ENCODE results near the gene TREM2.
"Not testable (repeated sequence)": the region's sequence is repeated elsewhere in the genome, so short reads cannot be mapped to it uniquely, and the experiment has no call there.

Gene TREM2

DNA sequence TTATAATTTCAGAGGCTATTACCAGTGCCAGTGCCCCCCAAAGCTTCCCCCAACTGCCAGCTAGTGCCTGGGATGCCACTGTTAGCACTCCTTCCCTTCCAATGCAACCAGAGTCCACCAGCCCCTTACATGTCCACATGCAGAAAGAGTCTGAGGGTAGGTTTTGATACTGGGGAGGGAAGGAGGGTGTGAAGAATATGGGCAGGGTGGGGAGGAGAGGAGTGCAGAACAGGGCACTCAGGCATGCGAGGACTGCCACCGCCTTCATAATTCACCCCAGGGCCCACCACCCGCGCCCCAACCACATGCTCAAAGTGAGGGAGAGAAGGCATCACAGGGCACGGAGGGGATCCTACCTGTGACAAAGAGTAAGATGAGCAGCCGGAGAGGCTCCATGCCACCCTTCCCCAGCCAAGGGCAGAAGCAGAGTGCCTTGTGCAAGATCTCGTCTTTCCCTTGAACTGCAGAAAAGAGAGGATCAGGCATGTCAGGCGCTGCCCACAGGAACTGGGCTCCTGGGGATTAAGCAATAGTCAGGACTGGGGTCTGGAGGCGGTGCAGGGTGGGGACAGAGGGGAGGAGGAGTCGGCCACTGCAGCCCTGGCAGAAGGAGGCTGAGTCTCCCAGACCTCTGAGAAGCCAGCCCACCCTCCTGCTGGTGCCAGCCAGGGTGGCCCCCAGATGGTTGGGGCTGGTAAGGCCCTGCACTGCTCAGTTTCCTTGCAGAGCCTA lies at the start of gene TREM2:
Gene TREM2 (minus strand): TSS at position 430 of the 732 bp plus-strand sequence. CDS start 34 bp downstream, at position 396.
- DNase-seq (ENCODE audit: low read depth, low spot score): no peak

DNA sequence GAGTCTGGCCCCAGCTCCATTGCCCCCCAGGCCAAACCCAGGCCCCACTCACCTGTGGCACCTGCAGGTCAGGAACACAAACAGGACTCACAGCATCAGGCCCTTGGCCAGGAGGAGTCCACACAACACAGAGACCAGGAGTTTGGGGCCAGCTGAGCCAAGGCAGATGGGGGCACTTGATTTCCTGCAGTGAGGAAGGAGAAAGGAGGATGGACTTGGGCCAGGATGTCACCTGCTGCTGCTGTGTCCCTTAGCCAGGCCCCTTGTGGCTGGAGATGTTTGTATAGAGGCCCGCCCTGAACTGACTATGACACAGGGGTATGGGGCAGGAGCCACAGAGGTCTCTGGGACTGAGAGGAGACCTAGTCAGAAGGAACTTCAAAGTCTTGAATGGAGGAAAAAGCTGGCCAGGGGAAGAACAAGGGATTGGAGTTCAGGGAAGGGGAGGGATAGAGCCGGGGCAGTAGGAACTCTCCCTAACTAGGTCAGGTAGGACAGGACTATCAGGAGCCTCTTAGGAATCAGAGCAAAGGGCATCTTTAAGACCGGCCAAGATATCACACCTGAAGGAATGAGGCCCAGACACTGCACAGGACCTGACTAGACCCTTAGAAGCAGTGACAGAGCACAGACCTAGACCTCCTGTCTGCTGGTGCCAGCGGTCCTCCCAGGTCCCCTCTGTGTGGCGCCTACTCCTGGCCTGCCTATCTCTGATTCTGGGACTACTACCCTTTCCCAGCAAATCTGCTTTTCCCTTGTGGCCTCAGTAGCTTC lies 46.8 kb upstream of the TREM2 start:
- DNase-seq (ENCODE audit: low read depth, low spot score): no peak

DNA sequence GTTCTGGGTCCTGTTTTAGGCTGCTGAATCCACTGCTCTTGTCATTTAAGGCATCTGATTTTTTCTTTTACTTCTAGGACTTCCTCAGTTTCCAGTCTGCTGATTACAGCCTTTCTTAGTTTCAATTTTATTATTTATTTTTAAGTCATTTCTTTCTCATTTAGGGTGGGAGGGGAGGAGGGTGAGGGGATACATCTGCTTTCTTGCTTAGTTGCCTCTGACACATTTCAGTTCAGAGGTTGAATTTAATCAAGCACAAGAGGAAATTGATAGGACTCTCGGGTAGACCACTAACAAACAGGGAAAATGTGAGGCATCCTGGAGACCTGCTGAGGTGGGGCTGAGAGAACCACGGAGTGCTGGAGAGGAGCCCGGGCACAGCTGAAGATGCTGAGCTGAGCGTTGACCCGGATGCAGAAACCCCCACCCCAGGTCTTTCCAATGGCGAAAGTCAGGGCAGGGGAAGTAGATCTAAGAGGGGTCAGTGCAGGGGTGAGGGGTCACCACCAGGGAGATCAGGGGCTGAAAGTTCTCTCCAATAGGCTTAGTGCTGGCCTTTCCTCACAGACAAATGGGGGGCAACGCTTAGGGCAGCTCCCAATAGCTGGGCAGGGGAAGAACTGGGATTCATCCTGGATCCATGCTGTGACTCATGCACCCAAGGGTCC lies 45.7 kb upstream of the TREM2 start:
- no peak for DNase-seq (ENCODE audit: low read depth, low spot score)

DNA sequence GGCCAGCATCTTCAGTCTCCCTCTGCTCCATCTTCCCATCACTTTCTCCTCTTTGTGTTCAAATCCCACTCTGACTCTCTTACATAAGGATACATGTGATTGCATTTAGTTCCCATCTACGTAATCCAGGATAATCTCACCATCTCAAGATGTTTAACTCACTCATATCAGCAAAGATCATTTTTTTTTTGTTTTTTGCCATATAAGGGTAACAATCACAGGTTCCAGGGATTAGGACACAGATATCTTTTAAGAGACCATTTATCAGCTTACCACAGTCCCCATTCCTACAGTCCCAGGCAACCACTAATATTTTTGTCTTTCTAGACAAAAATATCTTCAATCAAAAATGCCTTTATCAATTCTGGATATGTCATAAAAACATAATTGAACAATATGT lies 41.2 kb upstream of the TREM2 start:
- no peak for DNase-seq (ENCODE audit: low read depth, low spot score)

DNA sequence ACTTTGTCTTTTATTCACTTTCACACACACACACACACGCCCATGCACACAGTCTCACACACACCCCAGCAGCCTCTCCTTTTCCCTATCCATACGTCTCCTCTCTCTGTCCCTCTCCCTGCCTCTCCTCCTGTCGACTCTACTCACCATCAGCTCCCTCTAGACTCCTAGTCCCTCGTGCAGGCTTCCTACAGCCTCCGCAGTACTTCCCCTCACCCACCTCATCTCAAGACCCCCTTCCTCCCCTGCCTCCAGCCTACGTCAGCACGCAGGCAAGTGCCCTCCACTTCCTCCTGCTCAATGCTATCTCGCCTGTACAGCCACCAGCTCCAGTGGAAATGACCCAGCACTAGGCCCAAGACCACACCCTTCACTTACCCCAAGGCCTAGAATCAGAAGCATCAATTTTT lies 38.9 kb upstream of the TREM2 start:
- no peak for DNase-seq (ENCODE audit: low read depth, low spot score)

DNA sequence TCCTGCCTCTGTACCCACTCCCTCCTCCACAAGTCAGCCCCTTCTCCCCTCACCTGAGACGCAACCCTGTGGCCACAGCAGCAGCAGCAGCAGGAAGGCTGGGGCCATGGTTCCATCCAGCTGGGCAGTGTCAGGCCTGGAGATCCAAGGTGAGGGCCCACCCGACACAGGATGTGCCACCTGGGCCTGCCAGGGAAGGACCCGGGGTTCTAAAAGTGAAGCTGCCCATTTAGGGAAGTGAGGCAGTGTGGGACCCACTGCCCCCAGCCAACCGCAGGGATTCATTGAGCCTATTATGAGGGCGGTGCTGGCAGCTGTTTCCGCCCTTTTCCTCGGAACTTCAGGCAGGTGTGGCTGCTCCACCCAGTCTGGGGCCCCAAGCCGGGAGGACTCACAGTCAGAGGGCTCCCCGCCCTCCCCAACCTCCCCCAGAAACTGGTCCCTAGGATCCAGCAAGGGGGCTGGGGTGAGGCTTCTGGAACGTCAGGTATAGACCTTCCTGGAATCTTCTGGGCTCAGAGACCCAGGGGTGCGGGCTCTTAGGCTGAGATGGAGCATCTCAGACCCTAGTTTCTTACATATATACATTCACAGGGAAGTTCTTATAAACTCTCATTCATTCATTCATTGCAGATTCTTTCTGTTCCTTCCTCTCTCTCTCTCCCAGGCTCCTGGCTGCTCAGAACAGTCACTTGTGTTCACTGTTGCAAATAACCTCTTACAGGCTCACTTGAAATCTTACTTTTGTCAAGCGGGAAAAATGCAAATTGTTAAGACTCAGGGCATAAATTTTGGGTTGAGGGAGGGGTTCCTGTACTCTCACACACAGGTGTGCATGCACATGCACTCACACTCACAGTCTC lies 38.2 kb upstream of the TREM2 start, which contains the start of gene TREML2:
Gene TREML2 (minus strand): TSS at position 249 of the 863 bp plus-strand sequence. CDS start 141 bp downstream, at position 108.
- no peak for DNase-seq (ENCODE audit: low read depth, low spot score)

DNA sequence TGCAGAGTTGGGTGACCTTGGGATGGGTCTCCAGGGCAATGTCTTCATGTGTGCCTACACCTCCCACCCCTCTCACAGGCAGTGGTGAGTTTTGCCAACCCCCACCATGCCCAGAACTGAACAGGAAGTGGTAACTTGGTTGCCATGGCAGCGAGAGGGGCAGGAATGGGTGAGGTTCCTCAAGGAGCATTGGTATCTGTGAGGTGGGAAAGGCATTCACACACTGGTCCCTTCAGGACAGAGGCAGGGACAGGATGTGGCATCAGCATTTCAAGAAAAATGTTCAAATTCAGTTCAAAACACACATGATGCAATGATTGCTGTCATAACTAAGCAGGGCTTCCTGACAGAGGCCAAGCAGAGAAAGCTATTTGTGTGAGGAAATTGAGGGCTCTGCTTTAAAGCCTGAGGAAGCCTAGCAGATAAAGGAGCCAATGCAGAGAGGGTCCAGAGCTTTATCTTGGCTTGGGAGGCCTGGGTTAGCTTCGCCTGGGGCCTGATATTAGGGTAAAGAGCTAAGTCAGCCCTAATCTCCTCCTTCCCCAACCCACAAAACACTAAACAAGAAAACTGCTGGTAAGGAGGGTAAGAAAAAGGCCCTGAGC lies 37.5 kb upstream of the TREM2 start:
- peak; percentile 21 for DNase-seq (ENCODE audit: low read depth, low spot score)

DNA sequence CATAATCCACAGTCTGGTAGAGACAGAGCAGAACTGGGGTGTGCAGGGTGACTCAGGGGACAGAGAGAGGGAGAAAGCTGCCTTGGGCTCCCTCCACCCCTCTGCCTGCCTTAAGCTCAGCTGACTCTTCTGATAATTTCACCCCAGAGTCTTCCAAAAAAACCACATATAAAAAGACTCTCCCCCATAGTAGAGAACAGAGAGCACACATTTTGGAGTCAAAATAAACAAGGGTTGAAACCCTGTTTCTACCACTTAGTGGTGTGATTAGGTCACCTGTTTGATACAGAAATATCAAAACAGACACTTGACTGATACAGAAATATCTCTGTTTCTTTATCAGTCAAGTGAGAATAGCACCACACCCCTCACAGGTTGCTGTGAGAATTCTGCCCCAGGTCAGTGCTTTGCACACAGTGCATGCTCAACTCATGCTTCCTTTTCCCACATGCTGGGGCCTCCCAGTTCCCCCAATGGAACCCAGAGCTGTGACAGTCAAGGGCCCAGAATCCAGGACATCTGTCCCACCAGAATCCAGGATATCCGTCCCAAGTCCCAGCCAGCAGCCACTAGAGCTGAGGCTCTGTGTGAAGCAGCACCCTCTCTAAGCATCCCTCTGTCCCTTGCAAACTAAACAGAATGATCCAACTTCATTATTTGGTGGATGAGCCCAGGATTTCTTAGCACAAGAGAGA lies 36.8 kb upstream of the TREM2 start:
- no peak for DNase-seq (ENCODE audit: low read depth, low spot score)

DNA sequence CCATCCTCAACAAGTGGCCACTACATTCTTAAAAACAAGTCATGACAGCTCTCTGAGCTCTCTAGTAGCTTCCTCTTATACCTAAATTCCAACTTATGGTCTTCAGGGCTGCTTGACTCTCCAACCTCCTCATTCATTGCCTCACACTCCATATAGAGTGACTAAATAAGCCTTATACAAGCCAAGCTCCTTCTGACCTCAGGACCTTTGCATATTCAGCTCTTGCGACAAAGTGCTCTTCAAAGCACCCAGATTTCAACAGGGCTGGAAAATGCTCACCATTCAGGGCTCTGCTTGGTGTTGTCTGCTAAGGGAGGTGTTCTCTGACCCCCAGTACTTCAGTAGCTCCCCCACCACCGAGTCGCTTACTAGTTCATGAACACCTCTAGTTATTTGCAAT lies 34.3 kb upstream of the TREM2 start:
- no peak for DNase-seq (ENCODE audit: low read depth, low spot score)

DNA sequence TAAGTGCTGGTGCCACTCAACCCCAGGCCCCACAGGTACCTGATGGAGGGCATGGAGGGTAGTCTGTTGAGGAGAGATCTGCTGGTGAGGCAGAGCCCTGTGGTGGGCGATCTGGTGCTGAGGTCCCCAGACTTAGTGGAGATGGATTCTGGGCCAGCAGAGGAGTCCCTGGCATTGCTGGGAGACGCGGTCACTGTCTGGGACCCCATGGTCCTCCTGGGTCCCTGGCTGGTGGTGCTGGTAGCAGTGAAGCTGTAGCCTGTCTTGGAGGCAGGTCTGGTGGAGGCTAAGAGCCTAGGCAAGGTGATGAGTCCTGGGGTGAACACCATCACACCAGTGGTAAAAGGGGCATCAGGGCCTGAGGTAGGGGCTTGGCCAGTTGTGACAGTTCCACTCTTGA lies 31.5 kb upstream of the TREM2 start:
- no peak for DNase-seq (ENCODE audit: low read depth, low spot score)

DNA sequence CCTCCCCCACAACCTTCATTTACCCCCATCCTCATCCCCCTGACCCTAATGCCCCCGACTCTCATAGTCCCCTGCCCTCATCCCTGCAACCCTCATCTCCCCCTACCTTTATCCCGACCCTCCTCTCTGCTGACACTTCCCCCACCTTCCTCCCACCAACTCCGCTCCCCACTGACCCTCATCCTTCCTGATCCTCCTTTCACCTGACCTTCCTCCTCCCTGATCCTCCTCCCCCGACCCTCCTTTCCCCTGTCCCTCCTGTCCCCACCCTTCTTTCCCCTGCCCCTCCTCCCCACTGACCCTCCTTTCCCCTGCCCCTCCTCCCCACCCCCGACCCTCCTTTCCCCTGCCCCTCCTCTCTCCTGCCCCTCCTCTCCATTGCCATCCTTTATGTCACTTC lies 31.0 kb upstream of the TREM2 start:
- DNase-seq (ENCODE audit: low read depth, low spot score): no peak

DNA sequence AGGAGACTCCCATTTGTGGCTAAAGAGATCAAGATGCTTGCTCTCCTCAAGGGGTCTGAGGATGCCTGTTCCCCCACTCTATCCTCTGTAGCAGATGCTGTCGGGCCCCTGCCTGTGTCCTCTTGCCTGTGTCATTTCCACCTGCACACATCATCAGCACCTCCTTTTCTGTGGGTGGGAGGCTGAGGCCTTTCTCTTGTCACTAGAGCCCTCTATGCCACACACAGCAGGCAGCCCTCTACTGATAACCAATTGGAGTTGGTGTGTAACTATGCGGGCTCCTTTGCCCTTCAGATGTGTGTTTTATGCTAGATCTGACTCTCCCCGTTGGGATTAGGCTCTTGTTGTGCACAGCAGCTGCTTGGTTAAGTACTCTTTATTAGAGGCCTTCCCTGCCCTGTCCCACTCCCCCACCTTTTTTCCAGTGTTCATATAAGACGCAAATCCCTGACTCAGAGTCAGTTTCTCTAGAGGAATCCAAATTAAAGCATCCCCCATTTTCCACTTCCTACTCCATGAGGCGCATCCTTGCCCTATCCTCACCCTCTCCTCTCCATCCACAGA lies 30.3 kb upstream of the TREM2 start:
- no peak for DNase-seq (ENCODE audit: low read depth, low spot score)

DNA sequence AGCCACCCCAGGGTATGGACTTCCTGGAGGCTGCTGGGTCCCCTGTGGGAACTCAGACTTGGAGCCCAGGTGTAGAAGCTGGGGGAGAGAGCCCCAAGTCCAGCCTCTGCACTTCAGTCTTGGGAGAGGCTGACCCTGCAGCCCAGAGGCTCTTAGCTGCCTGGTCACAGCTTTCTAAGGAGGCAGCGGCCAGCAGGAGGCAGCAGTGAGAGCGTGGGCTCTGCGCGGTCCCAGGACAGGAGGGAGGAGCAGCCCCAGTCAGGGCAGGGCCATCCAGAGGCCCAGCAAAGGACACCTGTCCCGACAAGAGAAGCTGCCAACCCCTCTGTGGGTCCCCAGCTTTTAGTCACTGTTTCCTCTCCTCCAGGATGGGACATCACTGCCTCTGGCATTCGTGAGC lies 28.7 kb upstream of the TREM2 start:
- DNase-seq (ENCODE audit: low read depth, low spot score): peak; percentile 83

DNA sequence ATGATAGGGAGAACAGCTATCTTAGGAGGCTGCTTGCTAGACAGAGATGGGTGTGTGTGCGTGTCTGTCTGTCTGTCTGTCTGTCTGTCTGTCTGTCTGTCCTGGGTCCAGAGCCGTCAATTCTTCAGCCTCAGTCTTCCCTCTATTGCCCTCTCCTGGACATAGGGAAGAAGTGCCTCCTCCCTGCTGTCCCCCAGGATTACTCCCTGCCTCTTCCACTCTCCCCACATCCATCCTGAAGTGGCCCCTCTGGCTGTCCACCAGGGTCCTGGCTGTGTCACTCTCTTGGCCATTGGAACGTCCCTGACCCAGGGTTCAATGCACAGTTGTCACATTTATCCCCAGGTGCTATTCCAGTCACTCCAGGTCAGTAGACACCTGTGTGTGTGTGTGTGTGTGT lies 27.9 kb upstream of the TREM2 start:
- no peak for DNase-seq (ENCODE audit: low read depth, low spot score)

DNA sequence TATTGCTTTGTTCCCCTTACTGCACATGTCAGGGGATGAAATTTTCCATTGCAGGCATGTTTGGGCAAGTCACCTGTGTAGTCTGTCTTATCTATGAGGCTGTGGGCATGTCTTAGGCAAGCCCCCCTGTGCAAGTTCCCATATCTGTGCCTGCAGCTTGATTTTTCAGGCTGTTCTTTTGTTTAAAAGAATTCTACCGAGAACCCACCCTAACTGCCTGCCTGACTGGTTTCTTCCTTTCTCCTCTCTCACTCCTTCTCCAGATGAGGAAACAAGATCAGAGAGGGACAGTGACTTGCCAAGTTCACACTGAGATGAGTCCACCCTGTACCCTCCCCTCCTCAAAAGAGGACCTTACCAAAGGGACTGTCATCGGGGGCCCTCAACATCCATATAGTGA lies 27.1 kb upstream of the TREM2 start:
- no peak for DNase-seq (ENCODE audit: low read depth, low spot score)

DNA sequence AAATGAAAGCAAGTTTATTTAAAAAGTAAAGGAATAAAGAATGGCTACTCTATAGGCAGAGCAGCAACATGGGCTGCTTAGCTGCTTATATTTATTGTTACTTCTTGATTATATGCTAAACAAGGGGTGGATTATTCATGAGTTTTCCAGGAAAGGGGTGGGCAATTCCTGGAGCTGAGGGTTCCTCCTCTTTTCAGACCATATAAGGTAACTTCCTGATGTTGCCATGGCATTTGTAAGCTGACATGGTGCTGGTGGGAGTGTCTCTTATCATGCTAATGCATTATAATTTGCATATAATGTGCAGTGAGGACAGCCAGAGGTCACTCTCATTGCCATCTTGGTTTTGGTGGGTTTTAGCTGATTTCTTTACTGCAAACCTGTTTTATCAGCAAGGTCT lies 26.1 kb upstream of the TREM2 start:
- DNase-seq (ENCODE audit: low read depth, low spot score): not testable (repeated sequence)

DNA sequence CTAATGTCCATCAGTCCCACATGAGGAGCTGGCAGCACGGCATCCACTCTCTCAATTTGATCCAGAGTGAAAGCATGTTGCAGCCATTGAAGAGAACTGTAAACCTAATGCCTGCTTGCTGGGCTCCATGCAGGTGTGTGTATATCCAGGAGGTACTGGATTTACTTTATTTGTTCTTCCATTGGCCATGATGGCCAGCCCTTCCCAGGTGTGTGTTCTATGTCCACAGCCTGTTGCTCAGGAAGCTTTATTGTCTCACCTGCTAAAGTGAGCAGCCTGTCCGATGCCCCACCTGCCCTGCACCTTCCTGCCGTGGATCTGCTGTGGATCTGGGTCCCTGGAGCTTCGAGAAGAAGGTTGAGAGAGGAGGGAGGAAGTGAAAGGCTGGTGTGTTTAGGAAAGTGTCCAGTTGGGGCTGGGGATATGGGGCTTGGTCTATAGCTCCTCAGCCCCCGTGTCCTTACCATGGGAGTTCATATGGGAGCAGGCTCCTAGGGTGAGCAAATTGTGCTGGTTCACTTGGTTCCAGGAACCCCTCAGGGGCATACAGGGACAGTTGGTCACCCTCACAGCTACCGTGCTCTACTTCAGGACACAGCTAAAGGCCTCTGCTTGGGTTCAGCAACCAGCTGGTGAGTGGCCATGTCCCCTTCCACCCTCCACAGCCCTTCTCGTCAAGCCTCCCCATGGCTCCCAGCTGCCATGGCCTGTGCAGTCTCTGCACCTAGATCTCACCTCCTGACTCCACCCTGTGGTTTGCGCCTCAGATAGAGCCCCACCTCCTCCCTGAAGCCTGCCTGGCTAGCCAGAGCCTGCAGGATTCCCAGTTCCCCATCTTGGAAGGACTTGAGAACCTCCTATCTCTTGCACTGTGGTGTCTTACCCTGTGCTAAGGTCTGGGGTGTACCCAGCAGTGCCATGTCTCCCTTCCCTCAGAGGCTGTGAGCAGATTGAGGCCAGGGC lies 25.3 kb upstream of the TREM2 start:
- no peak for DNase-seq (ENCODE audit: low read depth, low spot score)

DNA sequence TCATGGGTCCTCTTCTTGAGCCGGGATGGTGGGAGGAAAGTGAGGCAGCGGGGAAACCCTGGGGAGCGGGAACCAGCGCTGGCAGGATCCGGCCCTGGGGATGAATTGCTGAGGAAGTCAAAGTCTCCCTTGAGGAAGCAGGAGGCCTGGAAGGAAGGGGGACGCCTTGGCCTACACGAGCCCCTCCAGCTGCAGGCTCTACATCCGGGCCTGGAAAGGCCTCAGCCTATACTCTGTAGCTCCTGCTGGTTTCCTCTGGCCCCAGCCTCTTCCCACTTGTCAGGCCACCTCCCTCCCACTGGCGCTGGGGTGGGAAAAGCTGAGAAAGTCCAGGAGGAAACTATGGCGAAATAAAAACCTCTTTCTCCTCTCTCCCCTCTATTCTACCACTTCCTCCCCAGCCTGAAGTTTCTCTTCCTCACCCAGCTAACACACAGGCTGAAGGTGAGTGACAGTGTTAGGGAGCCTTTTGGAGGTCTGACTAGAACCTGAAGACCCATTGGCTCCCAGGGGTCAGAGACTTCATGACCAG lies 23.2 kb upstream of the TREM2 start:
- no peak for DNase-seq (ENCODE audit: low read depth, low spot score)

DNA sequence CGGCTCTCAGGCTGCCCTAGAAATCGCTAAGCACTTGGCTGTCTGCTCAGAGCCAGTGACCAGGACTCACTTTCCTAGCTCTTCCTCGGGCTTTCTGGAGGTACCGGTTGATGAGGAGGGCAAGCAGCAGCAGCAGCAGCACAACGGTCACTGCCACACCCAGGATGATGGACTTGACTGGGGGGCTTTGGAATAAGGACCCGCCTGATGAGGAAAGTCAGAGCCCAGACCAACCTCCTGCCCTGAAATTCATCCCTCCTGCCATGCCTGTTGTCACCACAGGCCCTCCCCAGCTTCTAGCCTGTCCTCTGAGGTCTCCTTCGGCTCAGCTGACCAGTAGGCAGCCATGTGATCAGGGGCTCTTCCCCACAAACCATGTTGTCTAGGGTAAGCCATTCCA lies 21.8 kb upstream of the TREM2 start:
- DNase-seq (ENCODE audit: low read depth, low spot score): no peak

All from ELF-1 (cell line).